ENCODE data around the gene YIPF3. TPM values are rescaled to one million over a fixed set of nuclear protein-coding genes. Genes with fewer than 3 reads are reported as not detected.
"Not testable (repeated sequence)": the region's sequence is repeated elsewhere in the genome, so short reads cannot be mapped to it uniquely, and the experiment has no call there.

The YIPF3 gene
- total RNA-seq, 4 donors from 2014 or later, result 55.6 to 97.9 (median 73.5) TPM

DNA sequence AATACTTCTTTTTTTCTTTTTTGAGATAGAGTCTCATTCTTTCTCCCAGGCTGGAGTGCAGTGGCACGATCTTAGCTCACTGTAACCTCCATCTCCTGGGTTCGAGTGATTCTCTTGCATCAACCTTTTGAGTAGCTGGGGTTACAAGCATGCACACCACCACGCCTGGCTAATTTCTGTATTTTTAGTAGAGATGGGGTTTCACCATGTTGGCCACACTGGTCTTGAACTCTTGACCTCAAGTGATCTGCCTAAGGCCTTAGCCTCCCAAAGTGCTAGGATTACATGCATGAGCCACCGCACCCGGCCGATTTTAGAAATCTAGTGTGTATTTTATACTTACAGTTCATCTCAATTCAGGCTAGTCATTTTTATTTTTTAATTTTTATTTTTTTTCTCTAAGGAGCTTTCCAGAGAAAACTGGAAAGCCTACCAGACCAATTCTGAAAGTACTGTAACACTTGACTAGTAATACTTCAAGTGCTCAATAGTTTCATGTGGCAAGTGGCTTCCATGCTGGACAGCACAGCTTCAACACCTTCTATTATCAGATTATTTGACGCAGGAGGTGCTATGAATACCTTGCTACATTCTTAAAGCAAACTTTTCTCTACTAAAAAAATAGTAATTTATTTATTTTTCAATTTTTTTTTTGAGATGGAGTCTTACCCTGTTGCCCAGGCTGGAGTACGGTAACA, 25.2 kb upstream of the YIPF3 start:
- in situ Hi-C loops (cut with MboI; ENCODE audit: low sequenced_read_pairs in 4 of 4) (no loop called here), intact Hi-C loops (cut with DNase I; ENCODE audit: low total_unique reads) (no loop called here)
- no peak for DNase-seq
- no peak for ATAC-seq
- Histone ChIP-seq H3K27me3 (no peaks in the 10 kb centered on the region), H3K27ac (no peak overlapping the region), H3K4me1 (no peaks in the 10 kb centered on the region), H3K36me3 (peaks cover 0 to 83% of the 10 kb centered on the region in 2 donors), H3K4me3 (no peak overlapping the region), H3K9me3 (no peaks in the 10 kb centered on the region)
- no peak for TF ChIP-seq POLR2A (IDR thresholded peaks at IDR 0.05)
- TF ChIP-seq, protein P1, sequence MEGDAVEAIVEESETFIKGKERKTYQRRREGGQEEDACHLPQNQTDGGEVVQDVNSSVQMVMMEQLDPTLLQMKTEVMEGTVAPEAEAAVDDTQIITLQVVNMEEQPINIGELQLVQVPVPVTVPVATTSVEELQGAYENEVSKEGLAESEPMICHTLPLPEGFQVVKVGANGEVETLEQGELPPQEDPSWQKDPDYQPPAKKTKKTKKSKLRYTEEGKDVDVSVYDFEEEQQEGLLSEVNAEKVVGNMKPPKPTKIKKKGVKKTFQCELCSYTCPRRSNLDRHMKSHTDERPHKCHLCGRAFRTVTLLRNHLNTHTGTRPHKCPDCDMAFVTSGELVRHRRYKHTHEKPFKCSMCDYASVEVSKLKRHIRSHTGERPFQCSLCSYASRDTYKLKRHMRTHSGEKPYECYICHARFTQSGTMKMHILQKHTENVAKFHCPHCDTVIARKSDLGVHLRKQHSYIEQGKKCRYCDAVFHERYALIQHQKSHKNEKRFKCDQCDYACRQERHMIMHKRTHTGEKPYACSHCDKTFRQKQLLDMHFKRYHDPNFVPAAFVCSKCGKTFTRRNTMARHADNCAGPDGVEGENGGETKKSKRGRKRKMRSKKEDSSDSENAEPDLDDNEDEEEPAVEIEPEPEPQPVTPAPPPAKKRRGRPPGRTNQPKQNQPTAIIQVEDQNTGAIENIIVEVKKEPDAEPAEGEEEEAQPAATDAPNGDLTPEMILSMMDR (IDR thresholded peaks at IDR 0.05 in 4 of 5, conservative IDR thresholded peaks at IDR 0.05 in 1 of 5), result no peak

DNA sequence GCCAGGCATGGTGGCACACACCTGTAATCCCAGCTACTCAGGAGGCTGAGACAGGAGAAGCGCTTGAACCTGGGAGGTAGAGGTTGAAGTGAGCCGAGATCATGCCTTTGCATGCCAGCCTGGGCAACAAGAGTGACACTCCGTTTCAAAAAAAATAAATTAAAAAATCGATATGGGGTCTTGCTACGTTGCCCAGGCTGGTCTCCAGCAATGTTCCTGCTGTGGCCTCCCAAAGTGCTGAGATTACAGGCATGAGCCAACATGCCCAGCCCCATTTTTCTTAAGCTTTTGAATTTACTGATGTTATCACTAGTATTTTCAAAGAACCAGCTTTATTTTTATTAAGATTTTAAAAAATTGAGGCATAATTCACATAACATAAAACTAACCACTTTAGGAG, 23.8 kb upstream of the YIPF3 start:
- intact Hi-C loops (cut with DNase I; ENCODE audit: low total_unique reads) (no loop called here), in situ Hi-C loops (cut with MboI; ENCODE audit: low sequenced_read_pairs in 4 of 4) (no loop called here)
- ATAC-seq (no peak), DNase-seq (no peak)
- Histone ChIP-seq H3K27me3 (no peaks in the 10 kb centered on the region), H3K27ac (no peak overlapping the region), H3K9me3 (no peaks in the 10 kb centered on the region), H3K4me3 (no peak overlapping the region), H3K4me1 (no peaks in the 10 kb centered on the region), H3K36me3 (peaks cover 0 to 75% of the 10 kb centered on the region in 2 donors)
- no peak for TF ChIP-seq POLR2A (IDR thresholded peaks at IDR 0.05)
- TF ChIP-seq, protein P1 (IDR thresholded peaks at IDR 0.05 in 4 of 5, conservative IDR thresholded peaks at IDR 0.05 in 1 of 5), result no peak

DNA sequence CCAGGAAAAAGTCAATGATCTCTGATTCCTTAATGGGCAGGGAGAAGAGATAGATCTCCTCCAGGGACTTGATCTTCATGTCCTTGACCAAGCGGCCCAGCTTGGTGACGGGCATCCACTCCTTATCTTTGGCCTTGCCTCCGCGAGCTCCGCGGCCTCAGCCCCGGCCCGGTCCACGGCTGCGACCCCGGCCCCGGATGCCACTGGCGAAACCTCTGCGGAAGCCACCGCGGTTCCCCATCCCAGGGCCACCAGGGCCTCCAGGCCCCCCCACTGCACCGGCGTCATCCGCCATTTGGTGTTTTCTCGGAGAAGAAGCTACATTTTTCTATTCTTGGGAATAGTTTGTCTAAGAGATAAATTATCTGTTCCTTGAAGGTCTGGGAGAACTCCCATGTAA, 22.7 kb upstream of the YIPF3 start:
- DNase-seq; H3K4me1 ChIP-seq; H3K27me3 ChIP-seq; in situ Hi-C loops (cut with MboI; ENCODE audit: low sequenced_read_pairs in 4 of 4); H3K4me3 ChIP-seq; H3K9me3 ChIP-seq; ATAC-seq; H3K27ac ChIP-seq; intact Hi-C loops (cut with DNase I; ENCODE audit: low total_unique reads): not testable (repeated sequence)
- peaks cover 0 to 64% of the 10 kb centered on the region in 2 donors for H3K36me3 ChIP-seq

GRCh38 chr6:43538986-43539385, 22.3 kb upstream of the YIPF3 start:
- DNase-seq; H3K27ac ChIP-seq; H3K9me3 ChIP-seq; ATAC-seq; H3K4me1 ChIP-seq; H3K27me3 ChIP-seq; intact Hi-C loops (cut with DNase I; ENCODE audit: low total_unique reads); in situ Hi-C loops (cut with MboI; ENCODE audit: low sequenced_read_pairs in 4 of 4); H3K4me3 ChIP-seq: not testable (repeated sequence)
- peaks cover 0 to 62% of the 10 kb centered on the region in 2 donors for H3K36me3 ChIP-seq

DNA sequence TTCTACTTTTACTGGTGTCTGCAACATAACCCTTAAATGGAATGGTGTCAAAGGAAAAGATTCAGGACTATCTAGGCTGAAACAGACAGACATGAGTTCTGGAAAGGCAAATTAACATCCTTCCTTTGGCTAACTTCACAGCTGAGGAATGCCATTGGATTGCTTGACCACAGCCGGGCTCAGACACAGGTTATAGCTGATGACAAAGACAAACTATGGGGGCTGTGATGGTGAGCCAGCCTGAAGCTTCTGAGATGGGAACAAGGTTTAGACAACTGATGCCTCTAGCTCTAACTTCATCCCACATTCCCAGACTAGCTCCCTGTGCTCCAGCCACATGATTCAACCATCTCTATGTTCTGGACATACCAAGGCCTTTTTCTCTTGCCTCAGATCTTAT, 15.5 kb upstream of the YIPF3 start:
- Histone ChIP-seq H3K36me3 (peaks cover 0 to 64% of the 10 kb centered on the region in 2 donors), H3K4me3 (no peak overlapping the region), H3K27me3 (no peaks in the 10 kb centered on the region), H3K9me3 (no peaks in the 10 kb centered on the region), H3K4me1 (no peaks in the 10 kb centered on the region), H3K27ac (no peak overlapping the region)
- DNase-seq (no peak), ATAC-seq (no peak)
- in situ Hi-C loops (cut with MboI; ENCODE audit: low sequenced_read_pairs in 4 of 4) (no loop called here), intact Hi-C loops (cut with DNase I; ENCODE audit: low total_unique reads) (no loop called here)
- TF ChIP-seq, protein P1 (IDR thresholded peaks at IDR 0.05 in 4 of 5, conservative IDR thresholded peaks at IDR 0.05 in 1 of 5), result no peak
- TF ChIP-seq POLR2A (IDR thresholded peaks at IDR 0.05), result no peak

Data from gastrocnemius medialis (tissue), 4 donors.